GM15510 (cell line): ENCODE data around the gene PPM1F.

Experiments
- POLR2A ChIP-seq: IDR thresholded peaks from 3 replicates; pipeline ENCODE4 v1.6.1; 2011; ENCODE audit warnings: borderline replicate concordance; ENCODE audit not compliant: insufficient read length; ENCODE audit errors: extremely low read depth

The PPM1F gene

DNA sequence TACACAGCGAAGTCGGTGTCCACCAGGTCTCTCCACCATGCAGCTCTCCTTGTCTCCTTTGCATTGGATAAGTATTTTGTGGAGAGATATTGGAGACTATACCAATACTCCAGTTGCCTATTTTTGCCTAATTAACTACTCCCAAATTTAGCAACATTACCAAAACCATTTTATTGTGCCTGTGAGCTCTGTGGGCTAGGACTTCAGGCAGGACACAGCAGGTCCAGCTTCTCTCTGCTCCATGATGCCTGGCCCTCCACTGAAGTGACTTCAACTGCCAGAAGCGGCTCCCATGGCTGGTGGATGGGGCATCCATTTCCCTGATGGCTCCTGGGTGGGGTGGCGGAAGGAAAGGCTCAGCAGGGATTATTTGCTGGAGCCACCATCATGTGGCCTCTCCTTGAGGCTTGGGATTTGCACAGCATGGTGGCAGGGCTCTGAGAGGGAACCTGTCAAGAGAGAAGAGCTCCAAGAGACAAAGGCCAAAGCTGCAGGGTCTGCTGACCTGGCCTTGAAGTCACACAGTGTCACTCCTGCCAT is 48.3 kb downstream of the PPM1F start:
- TF ChIP-seq POLR2A: no peak

DNA sequence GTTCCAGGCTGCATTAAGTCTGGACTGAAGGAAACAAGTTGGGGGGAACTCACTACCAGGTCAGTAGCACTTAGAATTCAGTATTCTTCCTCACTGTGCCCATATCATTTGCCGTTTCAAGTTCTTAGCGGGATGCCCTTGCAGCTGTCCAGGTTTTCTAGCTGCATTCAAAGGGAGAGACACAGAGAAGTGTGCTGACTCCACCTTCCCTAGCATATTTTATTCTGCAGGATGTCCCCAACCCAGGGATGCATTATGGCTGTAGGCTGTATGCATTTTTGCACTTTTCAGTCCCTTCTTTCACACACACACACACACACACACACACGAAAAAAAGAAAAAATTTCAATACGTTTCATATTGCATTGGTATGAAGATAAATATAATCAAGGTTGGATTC is 49.4 kb downstream of the PPM1F start:
- TF ChIP-seq POLR2A: no peak

DNA sequence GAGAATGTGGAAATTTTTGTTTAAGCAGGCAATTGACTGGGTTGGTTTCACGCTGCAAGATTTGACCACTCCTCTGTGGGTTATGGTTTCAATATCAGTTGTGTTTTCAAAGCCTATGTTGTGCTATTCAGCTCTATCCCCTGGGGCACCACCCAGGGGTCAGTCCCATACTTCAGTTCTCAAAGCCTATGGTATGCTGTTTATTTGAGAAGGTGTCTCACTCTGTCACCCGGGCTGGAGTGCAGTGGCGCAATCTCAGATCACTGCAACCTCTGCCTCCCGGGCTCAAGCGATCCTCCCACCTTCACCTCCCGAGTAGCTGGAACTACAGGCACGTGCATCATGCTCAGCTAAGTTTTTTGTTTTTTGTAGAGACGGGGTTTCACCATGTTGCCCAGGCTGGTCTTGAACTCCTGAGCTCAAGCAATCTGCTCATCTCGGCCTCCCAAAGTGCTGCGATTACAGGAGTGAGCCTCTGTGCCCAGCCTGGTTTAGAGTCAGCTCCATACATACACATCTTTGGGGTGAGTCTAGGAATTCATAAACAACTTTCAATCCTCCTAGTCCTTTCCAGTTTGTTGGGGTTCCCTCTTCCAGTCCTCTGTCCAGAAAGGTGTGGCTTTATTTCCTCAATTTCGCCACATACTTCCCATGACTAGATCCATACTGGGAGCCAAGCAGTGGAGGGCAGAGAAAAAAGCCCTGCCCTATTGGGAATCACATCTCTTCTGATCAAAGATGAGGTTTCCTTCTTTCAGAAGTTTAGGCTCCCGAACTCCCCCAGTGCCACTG is 50.2 kb downstream of the PPM1F start:
- TF ChIP-seq POLR2A: no peak

DNA sequence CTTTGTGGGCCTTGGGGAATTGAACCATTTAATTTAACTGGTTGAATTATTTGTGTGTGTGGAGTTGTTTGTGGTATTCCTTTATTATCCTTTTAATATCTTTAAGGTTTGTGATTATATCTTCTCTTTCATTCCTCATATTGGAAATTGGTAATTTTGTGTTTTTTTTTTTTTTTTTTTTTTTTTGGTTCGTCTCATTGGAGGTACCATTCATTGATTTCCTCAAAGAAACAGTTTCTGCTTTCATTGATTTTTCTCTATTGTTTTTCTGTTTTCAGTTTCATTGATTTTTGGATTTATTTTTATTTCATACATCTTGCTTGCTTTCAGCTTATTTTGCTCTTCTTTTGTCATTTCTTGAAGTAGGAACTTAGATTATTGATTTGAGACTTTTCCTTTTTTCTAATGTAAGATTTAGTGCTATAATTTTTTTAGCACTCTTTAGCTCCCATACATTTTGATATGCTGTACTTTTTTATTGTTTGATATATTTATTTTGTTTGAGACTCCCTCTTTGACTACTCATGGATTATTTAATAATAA is 54.2 kb downstream of the PPM1F start:
- no peak for TF ChIP-seq POLR2A

DNA sequence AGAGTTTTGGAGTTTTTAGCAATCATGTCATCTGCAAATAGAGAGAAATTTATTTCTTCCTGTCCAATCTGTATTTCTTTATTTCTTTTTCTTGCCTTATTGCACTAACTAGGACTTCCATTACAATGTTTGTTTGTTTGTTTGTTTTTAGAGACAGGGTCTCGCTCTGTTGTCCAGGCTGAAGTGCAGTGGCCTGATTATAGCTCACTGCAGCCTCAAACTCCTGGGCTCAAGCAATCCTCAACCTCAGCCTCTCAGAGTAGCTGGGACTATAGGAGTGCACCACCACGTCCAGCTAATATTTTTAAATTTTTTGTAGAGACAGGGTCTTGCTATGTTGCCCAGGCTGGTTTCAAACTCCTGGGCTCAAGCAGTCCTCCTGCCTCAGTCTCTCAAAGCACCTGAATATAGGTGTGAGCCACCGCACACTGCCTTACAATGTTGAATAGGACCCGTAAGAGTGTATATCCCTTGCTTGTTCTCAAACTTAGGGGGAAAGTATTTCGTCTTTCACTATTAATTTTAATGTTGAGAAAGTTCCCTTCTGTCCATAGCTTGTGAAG is 55.6 kb downstream of the PPM1F start:
- no peak for TF ChIP-seq POLR2A

DNA sequence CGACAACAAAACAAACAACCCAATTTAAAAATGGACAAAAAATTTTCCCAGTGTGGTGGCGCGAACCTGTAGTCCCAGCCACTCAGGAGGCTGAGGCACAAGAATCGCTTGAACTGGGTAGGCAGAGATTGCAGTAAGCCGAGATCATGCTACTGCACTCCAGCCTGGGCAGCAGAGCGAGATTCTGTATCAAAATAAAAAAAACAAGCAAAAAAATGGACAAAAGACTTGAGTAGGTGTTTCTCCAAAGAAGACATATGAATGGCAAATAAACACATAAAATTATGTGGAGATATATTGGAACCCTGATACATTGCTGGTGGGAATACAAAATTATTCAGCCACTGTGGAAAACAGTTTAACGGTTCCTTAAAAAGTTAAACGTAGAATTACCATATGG is 57.8 kb downstream of the PPM1F start:
- TF ChIP-seq POLR2A: no peak

DNA sequence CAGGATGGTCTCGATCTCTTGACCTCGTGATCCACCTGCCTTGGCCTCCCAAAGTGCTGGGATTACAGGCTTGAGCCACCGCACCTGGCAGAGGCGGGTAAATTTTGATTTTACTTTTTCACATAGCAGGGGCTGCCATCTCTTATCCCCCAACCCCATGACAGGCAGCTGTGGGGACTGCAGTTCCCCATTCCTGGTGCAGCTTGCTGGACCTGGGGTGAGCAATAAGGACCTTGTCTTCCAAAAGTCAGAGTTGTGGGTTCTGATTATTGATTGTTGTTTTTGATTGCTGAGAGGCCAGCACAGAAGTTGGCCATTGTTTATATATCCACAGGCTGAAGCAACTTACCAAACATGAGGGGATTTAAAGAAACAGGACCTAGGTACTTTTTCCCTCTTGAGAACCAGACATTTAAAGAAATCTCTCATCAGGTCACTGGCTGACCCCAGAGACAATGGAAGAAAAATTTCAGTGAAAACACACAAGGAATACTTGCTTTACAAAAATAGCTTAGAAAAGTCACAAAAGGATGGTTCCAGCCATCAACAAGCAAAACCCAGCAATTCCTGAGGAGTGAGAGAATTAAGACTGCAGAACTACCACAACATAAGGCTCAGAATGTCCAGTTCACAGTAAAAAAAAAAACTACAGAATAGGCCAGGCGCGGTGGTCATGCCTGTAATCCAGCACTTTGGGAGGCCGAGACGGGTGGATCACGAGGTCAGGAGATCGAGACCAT is 63.2 kb downstream of the PPM1F start:
- no peak for TF ChIP-seq POLR2A

DNA sequence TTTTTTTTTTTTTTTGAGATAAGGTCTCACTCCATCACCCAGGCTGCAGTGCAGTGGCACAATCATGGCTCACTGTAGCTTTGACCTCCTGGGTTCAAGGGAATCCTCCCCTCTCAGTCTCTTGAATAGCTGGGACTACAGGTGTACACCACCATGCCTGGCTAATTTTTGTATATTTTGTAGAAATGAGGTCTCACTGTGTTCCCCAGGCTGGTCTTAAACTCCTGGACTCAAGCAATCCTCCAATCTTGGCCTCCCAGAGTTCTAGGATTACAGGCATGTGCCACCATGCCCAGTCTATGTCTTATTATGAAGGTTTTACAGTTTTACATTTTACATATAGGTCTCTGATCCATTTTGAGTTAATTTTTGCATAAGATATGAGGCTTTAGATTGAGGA is 64.8 kb downstream of the PPM1F start:
- TF ChIP-seq POLR2A: no peak

DNA sequence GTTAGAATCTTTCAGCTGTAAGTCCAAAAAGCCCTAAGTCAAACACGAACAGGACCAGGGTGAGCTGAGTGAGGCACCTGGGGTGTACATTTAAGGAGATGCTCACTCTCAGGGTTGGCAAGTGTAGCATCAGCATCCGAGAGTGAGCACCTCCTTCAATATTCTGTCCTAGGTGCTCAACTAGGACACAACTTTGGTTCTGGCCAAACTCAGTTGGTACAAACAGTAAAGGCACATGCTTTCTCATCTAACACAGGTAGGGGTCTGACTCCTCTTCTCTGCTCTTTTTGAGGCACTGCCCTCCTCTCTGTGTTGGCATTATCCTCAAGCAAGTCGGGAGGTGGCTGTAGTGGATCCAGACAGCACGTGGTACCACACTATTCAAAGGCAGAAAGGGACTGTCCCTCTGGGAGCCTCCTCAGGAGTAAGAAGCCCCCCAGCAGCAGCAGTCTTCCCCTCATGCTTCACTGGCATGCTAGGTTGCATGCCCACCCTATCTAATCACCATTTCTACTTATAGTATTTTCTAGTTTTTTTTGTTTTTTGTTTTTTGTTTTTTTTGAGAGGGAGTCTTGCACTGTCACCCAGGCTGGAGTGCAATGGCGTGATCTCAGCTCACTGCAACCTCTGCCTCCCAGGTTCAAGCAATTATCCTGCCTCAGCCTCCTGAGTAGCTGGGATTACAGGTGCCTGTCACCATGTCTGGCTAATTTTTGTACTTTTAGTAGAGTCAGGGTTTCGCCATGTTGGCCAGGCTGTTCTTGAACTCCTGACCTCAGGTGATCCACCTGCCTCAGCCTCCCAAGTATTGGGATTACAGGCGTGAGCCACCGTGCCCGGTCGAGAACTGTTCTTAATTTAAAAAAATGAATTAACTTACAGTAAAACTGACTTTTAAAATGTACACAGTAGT is 70.6 kb downstream of the PPM1F start:
- no peak for TF ChIP-seq POLR2A

DNA sequence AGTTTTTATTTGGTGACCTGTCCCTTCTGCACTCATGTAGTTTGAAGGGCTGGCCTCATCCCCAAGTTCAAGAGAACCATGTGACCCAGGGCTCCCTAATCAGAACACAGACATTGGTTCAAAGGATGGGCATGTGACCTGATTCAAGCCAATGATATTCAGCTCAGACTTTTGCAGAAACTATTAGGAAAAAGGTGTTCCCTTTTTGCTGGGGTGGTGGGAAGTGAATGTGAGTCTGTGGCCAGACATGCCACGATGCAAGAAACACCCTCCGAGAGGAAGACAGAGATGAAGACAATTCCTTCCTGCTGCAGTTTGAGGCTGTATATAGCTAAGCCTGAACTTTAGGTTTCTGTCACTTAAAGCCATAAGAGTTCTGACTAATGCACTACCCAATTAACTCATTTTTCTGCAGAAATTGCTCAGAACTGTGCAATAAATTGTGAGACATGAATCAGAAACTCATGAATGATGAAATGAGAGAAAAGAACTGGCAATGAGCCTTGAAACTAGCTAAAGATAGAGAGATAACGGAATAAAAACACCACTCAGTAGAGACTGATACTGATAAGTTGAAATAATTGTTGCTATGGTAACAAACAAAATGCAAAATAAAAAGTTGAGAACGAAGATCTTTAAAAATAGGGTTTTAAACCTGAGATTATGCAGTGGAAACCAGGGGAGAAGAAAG is 76.0 kb downstream of the PPM1F start:
- TF ChIP-seq POLR2A: no peak

DNA sequence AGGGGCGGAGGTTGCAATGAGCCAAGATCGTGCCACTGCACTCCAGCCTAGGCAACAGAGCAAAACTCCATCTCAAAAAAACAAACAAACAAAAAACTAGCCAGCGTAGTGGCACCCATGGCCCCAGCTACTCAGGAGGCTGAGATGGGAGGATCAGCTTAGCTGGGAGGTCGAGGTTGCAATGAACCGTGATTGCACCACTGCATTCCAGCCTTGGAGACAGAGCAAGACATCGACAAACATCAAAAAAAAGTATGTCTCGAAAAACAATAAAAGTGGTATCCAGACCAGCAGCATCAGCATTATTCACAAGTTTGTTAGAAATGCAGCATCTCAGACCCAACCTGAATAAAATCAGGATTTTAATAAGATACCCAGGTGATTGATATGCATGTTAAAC is 79.0 kb downstream of the PPM1F start:
- no peak for TF ChIP-seq POLR2A
